ENCODE results near the gene SST.

DNA sequence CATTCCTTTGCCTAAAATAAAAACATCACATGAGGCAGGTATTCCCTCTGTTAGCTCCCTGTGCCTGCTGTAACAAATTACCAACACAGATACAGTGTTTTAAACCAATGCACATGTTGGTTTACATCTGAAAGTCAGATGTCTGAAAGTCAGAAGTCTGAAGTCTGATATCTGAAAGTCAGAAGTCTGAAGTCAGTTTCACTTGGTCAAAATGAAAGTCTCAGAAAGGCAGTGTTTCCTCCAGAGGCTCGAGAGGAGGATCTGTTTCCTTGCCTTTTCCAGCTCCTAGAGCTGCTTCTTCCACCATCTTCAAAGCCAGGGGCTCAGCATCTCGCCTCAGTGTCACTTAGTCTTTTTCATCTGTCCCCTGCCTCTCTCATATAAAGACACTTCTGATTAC is 22.0 kb downstream of the SST start:
- TF ChIP-seq, protein P1, sequence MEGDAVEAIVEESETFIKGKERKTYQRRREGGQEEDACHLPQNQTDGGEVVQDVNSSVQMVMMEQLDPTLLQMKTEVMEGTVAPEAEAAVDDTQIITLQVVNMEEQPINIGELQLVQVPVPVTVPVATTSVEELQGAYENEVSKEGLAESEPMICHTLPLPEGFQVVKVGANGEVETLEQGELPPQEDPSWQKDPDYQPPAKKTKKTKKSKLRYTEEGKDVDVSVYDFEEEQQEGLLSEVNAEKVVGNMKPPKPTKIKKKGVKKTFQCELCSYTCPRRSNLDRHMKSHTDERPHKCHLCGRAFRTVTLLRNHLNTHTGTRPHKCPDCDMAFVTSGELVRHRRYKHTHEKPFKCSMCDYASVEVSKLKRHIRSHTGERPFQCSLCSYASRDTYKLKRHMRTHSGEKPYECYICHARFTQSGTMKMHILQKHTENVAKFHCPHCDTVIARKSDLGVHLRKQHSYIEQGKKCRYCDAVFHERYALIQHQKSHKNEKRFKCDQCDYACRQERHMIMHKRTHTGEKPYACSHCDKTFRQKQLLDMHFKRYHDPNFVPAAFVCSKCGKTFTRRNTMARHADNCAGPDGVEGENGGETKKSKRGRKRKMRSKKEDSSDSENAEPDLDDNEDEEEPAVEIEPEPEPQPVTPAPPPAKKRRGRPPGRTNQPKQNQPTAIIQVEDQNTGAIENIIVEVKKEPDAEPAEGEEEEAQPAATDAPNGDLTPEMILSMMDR (IDR thresholded peaks at IDR 0.05), result no peak
- no peak for TF ChIP-seq EZH2 (IDR thresholded peaks at IDR 0.05)

All from neural progenitor cell (in vitro differentiated cells).